ENCODE data around the gene NAGA. TPM values are rescaled to one million over a fixed set of nuclear protein-coding genes. Genes with fewer than 3 reads are reported as not detected.

The NAGA gene
- total and polyA plus RNA-seq, 7 donors: 6.6 to 28.6 (median 21.6) TPM

DNA sequence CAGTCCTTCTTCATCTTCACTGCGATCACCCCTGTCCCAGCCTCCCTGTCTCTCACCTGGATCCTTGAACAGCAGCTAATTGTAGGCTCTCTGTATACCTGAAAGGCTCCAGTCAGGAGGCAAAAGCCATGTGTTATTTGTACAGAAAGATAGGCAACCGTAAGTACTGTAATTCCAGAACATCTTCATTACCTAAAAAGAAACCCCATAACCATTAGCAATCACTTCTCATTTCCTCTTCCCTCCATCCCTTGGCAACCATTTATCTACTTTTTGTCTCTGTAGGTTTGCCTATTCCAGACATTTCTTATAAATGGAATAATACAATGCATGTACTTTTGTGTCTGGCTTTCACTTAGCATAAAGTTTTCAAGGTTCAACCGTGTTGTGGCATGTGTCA is 17.8 kb downstream of the NAGA start:
- H3K9me3 ChIP-seq: peaks cover 0 to 4% (median 0%) of the 10 kb centered on the region in 4 donors

GRCh38 chr22:42050641-42051180 is 19.9 kb downstream of the NAGA start:
- no peak for DNase-seq
- Histone ChIP-seq H3K27me3 (no peaks in the 10 kb centered on the region), H3K4me3 (no peak overlapping the region), H3K36me3 (no peaks in the 10 kb centered on the region), H3K9me3 (no peaks in the 10 kb centered on the region), H3K27ac (no peak overlapping the region), H3K4me1 (no peaks in the 10 kb centered on the region)
- intact Hi-C loops (cut with DNase I): no loop called here
- 80 to 83% methylated on average over 2 of the region's 2 CpGs for WGBS, 2 donors
- TF ChIP-seq, protein P1, sequence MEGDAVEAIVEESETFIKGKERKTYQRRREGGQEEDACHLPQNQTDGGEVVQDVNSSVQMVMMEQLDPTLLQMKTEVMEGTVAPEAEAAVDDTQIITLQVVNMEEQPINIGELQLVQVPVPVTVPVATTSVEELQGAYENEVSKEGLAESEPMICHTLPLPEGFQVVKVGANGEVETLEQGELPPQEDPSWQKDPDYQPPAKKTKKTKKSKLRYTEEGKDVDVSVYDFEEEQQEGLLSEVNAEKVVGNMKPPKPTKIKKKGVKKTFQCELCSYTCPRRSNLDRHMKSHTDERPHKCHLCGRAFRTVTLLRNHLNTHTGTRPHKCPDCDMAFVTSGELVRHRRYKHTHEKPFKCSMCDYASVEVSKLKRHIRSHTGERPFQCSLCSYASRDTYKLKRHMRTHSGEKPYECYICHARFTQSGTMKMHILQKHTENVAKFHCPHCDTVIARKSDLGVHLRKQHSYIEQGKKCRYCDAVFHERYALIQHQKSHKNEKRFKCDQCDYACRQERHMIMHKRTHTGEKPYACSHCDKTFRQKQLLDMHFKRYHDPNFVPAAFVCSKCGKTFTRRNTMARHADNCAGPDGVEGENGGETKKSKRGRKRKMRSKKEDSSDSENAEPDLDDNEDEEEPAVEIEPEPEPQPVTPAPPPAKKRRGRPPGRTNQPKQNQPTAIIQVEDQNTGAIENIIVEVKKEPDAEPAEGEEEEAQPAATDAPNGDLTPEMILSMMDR (IDR thresholded peaks at IDR 0.05): no peak
- no peak for TF ChIP-seq POLR2AphosphoS5 (IDR thresholded peaks at IDR 0.05)
- no peak for TF ChIP-seq POLR2A (IDR thresholded peaks at IDR 0.05)
- TF ChIP-seq EP300 (IDR thresholded peaks at IDR 0.05): no peak

More for the DNA sequence above, 17.8 kb downstream of the NAGA start:
- intact Hi-C loops (cut with DNase I): no loop called here
- Histone ChIP-seq H3K4me3 (no peak overlapping the region), H3K36me3 (no peaks in the 10 kb centered on the region), H3K27me3 (no peaks in the 10 kb centered on the region), H3K27ac (no peak overlapping the region), H3K4me1 (no peaks in the 10 kb centered on the region)
- no peak for DNase-seq
- WGBS, 2 donors: 88 to 89% methylated on average over 3 of the region's 3 CpGs
- TF ChIP-seq POLR2AphosphoS5 (IDR thresholded peaks at IDR 0.05) (no peak), EP300 (IDR thresholded peaks at IDR 0.05) (no peak), POLR2A (IDR thresholded peaks at IDR 0.05) (no peak)
- TF ChIP-seq, protein P1 (IDR thresholded peaks at IDR 0.05): no peak

- no peak overlapping the region for H3K4me3 ChIP-seq
- H3K9me3 ChIP-seq: peaks cover 0 to 9% (median 0%) of the 10 kb centered on the region in 4 donors
- DNase-seq: no peak
- TF ChIP-seq POLR2AphosphoS5 (IDR thresholded peaks at IDR 0.05): no peak
- TF ChIP-seq, protein P1 (IDR thresholded peaks at IDR 0.05): no peak
- no peaks in the 10 kb centered on the region for H3K4me1 ChIP-seq
- no peak overlapping the region for H3K27ac ChIP-seq
- H3K27me3 ChIP-seq: no peaks in the 10 kb centered on the region
- intact Hi-C loops (cut with DNase I): no loop called here
- no peaks in the 10 kb centered on the region for H3K36me3 ChIP-seq
Measured at GRCh38 chr22:42041784-42042183, 28.8 kb downstream of the NAGA start.

DNA sequence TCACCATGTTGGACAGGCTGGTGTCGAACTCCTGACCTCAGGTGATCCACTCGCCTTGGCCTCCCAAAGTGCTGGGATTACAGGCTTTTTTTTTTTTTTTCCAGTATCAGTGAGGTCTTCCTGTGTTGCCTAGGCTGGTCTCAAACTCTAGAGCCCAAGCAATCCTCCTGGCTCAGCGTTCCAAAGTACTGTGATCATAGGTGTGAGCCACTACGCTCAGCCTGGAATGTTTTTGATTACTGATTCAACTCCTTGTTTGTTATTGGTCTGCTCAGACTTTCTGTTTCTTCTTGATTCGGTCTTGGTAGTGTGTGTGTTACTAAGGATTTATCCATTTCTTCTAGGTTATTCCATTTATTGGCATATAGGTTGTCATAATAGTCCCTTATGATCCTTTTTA is 31.3 kb downstream of the NAGA start:
- Histone ChIP-seq H3K36me3 (no peaks in the 10 kb centered on the region), H3K27ac (no peak overlapping the region), H3K4me3 (no peak overlapping the region), H3K4me1 (no peaks in the 10 kb centered on the region), H3K9me3 (peaks cover 0 to 9% (median 0%) of the 10 kb centered on the region in 4 donors), H3K27me3 (no peaks in the 10 kb centered on the region)
- intact Hi-C loops (cut with DNase I): no loop called here
- no peak for DNase-seq
- WGBS, 2 donors: 96 to 97% methylated on average over 5 of the region's 5 CpGs
- no peak for TF ChIP-seq POLR2A (IDR thresholded peaks at IDR 0.05)
- TF ChIP-seq, protein P1 (IDR thresholded peaks at IDR 0.05): no peak
- TF ChIP-seq EP300 (IDR thresholded peaks at IDR 0.05): no peak
- no peak for TF ChIP-seq POLR2AphosphoS5 (IDR thresholded peaks at IDR 0.05)

GRCh38 chr22:42035256-42035655 is 35.4 kb downstream of the NAGA start:
- Histone ChIP-seq H3K27me3 (no peaks in the 10 kb centered on the region), H3K27ac (no peak overlapping the region), H3K4me1 (no peaks in the 10 kb centered on the region), H3K4me3 (no peak overlapping the region), H3K9me3 (peaks cover 0 to 5% (median 0%) of the 10 kb centered on the region in 4 donors), H3K36me3 (no peaks in the 10 kb centered on the region)
- 94 to 95% methylated on average over 8 of the region's 8 CpGs for WGBS, 2 donors
- DNase-seq: no peak
- TF ChIP-seq EP300 (IDR thresholded peaks at IDR 0.05): no peak
- TF ChIP-seq POLR2AphosphoS5 (IDR thresholded peaks at IDR 0.05): no peak
- TF ChIP-seq, protein P1 (IDR thresholded peaks at IDR 0.05): no peak
- no peak for TF ChIP-seq POLR2A (IDR thresholded peaks at IDR 0.05)
- intact Hi-C loops (cut with DNase I): no loop called here
